Measurements from ENCODE around the gene TMEM198. TPM values are rescaled to one million over a fixed set of nuclear protein-coding genes. Genes with fewer than 3 reads are reported as not detected.

TMEM198 gene
- total RNA-seq, 1 donor = 1.1 TPM

DNA sequence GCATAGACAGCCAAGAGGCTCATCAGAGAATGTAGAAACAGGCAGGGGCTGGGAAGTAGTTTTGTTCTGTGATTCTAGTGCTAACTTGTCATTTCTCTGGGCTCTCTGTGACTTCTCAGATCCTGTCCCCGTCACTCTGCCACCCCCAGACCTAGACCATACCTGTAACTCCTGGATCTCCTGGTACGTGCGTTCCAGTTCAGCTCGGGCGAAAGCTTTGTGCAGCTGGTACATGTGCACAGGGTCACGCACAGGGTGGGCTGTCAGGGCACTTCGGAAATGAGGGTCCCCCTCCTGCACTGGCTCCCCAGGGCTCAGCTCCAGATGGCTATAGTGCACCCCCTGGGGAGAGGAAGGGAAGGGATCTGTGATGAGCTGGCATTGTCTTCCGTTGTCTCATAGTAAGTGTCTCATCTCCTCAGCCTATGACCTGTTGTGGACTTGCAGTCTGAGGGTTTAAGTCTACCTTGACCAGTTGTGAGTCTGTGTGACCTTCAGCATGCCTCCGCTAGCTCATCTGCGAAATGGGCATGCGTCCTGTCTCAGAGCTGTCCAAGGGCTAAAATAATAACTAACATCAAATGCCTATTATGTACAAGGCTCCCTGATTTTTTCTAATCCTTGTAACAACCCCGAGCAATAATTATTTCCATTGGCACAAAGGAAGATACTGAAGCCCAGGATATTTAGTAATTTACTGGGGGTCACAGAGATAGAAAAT, 2.9 kb upstream of the TMEM198 start:
- Histone ChIP-seq H3K4me2 (ENCODE audit: insufficient read depth, low read length) (no peak overlapping the region), H3K27me3 (ENCODE audit: insufficient read depth, low read length) (no peaks in the 10 kb centered on the region), H4K20me1 (ENCODE audit: insufficient read depth, low read length) (peaks cover 41% of the 10 kb centered on the region), H3K4me1 (ENCODE audit: insufficient read depth, low read length) (peaks cover 14% of the 10 kb centered on the region), H2AFZ (ENCODE audit: low read length) (no peak overlapping the region), H3K79me2 (ENCODE audit: insufficient read depth, low read length) (peaks cover 23% of the 10 kb centered on the region), H3K36me3 (ENCODE audit: insufficient read depth, low read length) (peaks cover 25% of the 10 kb centered on the region), H3K27ac (ENCODE audit: low read depth, low read length) (no peak overlapping the region), H3K4me3 (ENCODE audit: insufficient read depth, low read length) (no peak overlapping the region), H3K9me3 (ENCODE audit: low read depth, low read length) (no peaks in the 10 kb centered on the region)
- TF ChIP-seq, protein P1, sequence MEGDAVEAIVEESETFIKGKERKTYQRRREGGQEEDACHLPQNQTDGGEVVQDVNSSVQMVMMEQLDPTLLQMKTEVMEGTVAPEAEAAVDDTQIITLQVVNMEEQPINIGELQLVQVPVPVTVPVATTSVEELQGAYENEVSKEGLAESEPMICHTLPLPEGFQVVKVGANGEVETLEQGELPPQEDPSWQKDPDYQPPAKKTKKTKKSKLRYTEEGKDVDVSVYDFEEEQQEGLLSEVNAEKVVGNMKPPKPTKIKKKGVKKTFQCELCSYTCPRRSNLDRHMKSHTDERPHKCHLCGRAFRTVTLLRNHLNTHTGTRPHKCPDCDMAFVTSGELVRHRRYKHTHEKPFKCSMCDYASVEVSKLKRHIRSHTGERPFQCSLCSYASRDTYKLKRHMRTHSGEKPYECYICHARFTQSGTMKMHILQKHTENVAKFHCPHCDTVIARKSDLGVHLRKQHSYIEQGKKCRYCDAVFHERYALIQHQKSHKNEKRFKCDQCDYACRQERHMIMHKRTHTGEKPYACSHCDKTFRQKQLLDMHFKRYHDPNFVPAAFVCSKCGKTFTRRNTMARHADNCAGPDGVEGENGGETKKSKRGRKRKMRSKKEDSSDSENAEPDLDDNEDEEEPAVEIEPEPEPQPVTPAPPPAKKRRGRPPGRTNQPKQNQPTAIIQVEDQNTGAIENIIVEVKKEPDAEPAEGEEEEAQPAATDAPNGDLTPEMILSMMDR (IDR thresholded peaks at IDR 0.05; ENCODE audit: extremely low read depth, low read depth, low read length) = no peak
- DNase-seq (ENCODE audit: insufficient read length, low spot score, missing footprints) = no peak

DNA sequence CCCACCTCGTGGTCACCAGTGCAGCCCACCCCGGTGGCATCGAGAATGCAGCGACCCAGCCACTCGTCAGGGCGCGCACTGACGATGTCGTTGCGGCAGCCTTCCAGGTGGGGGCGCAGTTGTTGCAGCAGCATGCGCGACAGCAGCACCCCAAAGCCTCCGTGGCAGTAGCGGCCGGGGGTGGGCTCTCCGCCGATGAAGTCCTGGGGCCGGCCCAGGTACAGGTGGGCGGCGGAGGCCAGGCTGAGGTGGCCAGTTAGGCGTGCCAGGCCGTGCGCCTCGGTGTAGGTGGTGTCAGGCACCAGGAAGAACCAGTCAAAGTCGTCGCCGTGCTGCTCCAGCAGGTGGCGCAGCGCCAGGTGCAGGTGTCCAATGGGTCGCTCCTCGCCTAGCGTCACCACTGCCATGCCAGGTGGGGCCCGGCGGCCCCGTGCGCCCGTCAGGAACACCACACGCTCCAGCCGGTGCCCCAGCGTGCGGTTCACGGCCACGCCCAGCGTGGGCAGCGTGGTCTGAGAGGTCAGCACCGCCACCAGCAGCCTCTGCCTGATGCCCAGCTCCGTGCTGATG, 2.1 kb upstream of the TMEM198 start:
- Histone ChIP-seq H3K4me1 (ENCODE audit: insufficient read depth, low read length) (peaks cover 14% of the 10 kb centered on the region), H4K20me1 (ENCODE audit: insufficient read depth, low read length) (peaks cover 41% of the 10 kb centered on the region), H3K79me2 (ENCODE audit: insufficient read depth, low read length) (peaks cover 23% of the 10 kb centered on the region), H3K4me2 (ENCODE audit: insufficient read depth, low read length) (peak overlapping the region; percentile 98), H3K9me3 (ENCODE audit: low read depth, low read length) (no peaks in the 10 kb centered on the region), H2AFZ (ENCODE audit: low read length) (no peak overlapping the region), H3K27ac (ENCODE audit: low read depth, low read length) (no peak overlapping the region), H3K36me3 (ENCODE audit: insufficient read depth, low read length) (peaks cover 25% of the 10 kb centered on the region), H3K4me3 (ENCODE audit: insufficient read depth, low read length) (peak overlapping the region; percentile 87), H3K27me3 (ENCODE audit: insufficient read depth, low read length) (no peaks in the 10 kb centered on the region)
- peak; percentile 96 for DNase-seq (ENCODE audit: insufficient read length, low spot score, missing footprints)
- TF ChIP-seq, protein P1 (IDR thresholded peaks at IDR 0.05; ENCODE audit: extremely low read depth, low read depth, low read length) = peak; percentile 73

DNA sequence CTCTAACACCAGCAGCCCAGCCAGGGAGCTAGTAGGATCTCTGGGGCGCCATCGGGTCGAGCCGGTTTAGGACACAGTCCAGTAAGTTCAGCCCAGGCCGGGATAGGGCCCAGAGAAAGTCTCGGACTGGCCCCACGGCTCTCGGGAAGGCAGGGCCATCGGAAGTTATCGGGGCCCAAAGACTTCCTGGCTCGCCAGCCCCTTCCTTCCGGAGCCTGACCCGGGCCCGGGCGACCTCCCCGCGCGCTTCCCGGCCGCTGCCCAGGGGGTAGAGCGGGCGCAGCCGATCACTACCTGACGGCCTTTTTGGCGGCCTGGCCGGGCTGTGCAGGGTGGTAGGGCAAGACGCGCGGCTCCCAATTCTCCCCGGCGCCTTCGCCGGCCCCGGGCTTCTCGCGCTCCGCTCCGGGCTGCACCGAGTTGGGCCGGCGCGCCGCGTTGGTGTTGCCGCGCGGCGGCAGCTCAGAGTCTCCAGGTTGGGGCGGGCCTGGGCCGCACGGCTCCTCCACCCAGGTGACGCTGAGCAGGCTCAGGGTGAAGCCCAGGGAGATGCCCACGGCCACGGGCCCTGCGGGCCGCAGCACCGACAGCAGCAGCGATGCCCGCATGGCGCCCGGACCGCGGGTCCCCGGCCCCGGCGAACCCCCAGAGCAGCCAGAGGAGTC, 765 bp upstream of the TMEM198 start:
- peak overlapping the region; percentile 70 for H2AFZ ChIP-seq (ENCODE audit: low read length)
- DNase-seq (ENCODE audit: insufficient read length, low spot score, missing footprints) = peak; percentile 96
- peak overlapping the region; percentile 98 for H3K4me2 ChIP-seq (ENCODE audit: insufficient read depth, low read length)
- H3K79me2 ChIP-seq (ENCODE audit: insufficient read depth, low read length) = peaks cover 23% of the 10 kb centered on the region
- peak overlapping the region; percentile 87 for H3K4me3 ChIP-seq (ENCODE audit: insufficient read depth, low read length)
- TF ChIP-seq, protein P1 (IDR thresholded peaks at IDR 0.05; ENCODE audit: extremely low read depth, low read depth, low read length) = no peak
- H3K27me3 ChIP-seq (ENCODE audit: insufficient read depth, low read length) = no peaks in the 10 kb centered on the region
- H3K9me3 ChIP-seq (ENCODE audit: low read depth, low read length) = no peaks in the 10 kb centered on the region
- peaks cover 14% of the 10 kb centered on the region for H3K4me1 ChIP-seq (ENCODE audit: insufficient read depth, low read length)
- peaks cover 25% of the 10 kb centered on the region for H3K36me3 ChIP-seq (ENCODE audit: insufficient read depth, low read length)
- H3K27ac ChIP-seq (ENCODE audit: low read depth, low read length) = peak overlapping the region; percentile 62
- peaks cover 41% of the 10 kb centered on the region for H4K20me1 ChIP-seq (ENCODE audit: insufficient read depth, low read length)

DNA sequence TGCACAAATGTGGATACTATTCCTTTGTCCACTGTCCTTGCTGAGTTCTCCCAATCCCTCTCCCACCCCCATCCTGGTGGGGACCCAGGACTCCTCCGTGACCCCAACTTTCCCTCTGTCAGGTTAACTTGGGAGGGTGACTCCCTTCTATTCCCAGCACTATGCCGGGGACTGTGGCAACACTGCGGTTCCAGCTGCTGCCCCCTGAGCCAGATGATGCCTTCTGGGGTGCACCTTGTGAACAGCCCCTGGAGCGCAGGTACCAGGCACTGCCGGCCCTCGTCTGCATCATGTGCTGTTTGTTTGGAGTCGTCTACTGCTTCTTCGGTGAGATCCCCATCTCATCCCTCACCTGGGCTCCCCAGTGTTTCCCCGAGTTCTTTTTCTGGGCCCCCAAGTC, 739 bp downstream of the TMEM198 start:
- TF ChIP-seq, protein P1 (IDR thresholded peaks at IDR 0.05; ENCODE audit: extremely low read depth, low read depth, low read length) = no peak
- Histone ChIP-seq H3K27ac (ENCODE audit: low read depth, low read length) (no peak overlapping the region), H3K4me3 (ENCODE audit: insufficient read depth, low read length) (peak overlapping the region; percentile 87), H4K20me1 (ENCODE audit: insufficient read depth, low read length) (peaks cover 31% of the 10 kb centered on the region), H3K4me1 (ENCODE audit: insufficient read depth, low read length) (peaks cover 14% of the 10 kb centered on the region), H3K79me2 (ENCODE audit: insufficient read depth, low read length) (peaks cover 23% of the 10 kb centered on the region), H3K36me3 (ENCODE audit: insufficient read depth, low read length) (peaks cover 19% of the 10 kb centered on the region), H3K9me3 (ENCODE audit: low read depth, low read length) (no peaks in the 10 kb centered on the region), H3K4me2 (ENCODE audit: insufficient read depth, low read length) (peak overlapping the region; percentile 98), H3K27me3 (ENCODE audit: insufficient read depth, low read length) (no peaks in the 10 kb centered on the region), H2AFZ (ENCODE audit: low read length) (no peak overlapping the region)
- no peak for DNase-seq (ENCODE audit: insufficient read length, low spot score, missing footprints)
